GM18520 (cell line): ENCODE measurements around the gene FUT6.

Source experiments
- ATAC-seq: cut with Tn5 transposase; IDR thresholded peaks from one replicate; pipeline ENCODE4 v1.9.1; 2021; ENCODE audit not compliant: unreplicated experiment

FUT6 gene

GRCh38 chr19:5828661-5829566 lies 10.6 kb downstream of the FUT6 start:
- ATAC-seq, result no peak

DNA sequence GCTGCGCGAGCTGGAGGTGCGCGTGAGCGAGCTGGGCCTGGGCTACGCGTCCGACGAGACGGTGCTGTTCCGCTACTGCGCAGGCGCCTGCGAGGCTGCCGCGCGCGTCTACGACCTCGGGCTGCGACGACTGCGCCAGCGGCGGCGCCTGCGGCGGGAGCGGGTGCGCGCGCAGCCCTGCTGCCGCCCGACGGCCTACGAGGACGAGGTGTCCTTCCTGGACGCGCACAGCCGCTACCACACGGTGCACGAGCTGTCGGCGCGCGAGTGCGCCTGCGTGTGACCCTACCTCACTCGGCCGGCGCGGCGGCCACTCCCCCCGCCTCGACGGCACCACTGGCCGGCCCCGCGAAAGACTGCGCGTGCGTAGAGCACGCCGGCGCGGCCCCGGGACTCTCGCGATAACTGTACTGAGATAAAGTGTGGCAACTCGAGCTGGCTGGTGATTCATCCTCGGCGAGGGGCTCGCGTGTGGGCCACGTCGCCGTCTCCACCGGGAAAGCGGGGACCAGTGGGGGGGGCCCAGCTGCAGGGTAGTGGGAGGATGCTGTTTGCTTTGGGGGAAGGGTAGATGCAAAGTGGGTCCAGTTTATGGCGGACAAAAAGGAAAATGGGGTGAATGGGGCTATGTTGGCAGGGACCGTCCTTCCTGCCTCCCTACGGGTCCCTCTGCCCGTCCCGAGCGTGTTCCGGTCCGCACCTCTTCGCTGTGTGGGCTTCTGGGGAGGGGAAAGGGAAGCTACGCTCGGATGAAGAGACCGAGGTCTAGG lies 11.4 kb downstream of the FUT6 start:
- peak; percentile 89 for ATAC-seq

GRCh38 chr19:5827342-5827890 lies 12.1 kb downstream of the FUT6 start:
- ATAC-seq, result no peak

GRCh38 chr19:5826531-5827341 lies 12.8 kb downstream of the FUT6 start:
- ATAC-seq, result no peak

DNA sequence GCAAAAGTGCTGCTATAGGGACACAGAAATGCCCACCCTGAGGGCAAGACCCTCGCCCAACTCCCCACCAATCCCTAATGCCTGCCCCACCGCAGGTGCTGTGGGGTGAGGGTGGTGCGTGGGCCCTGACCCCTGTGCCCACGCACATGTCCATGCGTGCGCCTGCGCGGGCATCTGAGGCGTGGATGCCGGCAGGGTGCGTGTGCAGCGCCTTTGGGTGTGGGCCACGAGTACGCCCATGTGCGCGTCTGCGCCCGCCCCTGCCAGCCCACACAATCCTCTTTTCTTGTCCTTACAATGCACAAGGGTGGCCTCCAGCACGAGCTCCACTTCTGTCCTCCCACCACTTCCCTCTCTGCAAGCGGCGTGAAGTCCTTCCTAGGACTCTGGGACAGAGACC lies 14.3 kb downstream of the FUT6 start:
- no peak for ATAC-seq

GRCh38 chr19:5824751-5825150 lies 14.8 kb downstream of the FUT6 start:
- no peak for ATAC-seq

DNA sequence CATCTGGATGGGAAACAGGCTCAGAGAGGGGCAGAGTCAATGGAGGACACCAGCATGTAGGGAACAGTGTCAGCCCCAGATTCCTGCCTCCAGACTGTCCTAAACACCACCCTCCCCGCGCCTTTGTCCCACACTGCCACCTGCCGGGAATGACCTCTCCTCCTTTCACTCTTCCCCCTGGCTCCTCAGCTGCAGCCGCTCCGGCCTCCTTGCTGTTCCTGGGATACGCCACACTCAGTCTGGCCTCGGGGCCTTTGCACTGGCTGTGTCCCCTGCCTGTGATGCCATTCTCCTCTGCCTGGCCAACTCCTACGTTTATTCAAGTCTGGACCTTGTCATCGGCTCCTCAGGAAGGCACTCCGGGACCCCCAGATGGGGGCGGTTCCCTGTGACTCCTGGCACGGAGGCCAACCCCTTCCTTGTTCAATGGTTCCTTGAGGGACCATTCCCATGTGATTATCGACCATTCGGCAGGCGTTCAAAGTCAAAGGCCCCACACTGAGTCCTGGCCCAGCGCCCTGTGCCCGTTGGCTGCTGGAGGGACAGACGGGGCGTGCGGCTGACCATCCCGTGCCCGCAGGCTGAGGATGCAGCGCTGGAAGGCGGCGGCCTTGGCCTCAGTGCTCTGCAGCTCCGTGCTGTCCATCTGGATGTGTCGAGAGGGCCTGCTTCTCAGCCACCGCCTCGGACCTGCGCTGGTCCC lies 15.8 kb downstream of the FUT6 start:
- no peak for ATAC-seq

DNA sequence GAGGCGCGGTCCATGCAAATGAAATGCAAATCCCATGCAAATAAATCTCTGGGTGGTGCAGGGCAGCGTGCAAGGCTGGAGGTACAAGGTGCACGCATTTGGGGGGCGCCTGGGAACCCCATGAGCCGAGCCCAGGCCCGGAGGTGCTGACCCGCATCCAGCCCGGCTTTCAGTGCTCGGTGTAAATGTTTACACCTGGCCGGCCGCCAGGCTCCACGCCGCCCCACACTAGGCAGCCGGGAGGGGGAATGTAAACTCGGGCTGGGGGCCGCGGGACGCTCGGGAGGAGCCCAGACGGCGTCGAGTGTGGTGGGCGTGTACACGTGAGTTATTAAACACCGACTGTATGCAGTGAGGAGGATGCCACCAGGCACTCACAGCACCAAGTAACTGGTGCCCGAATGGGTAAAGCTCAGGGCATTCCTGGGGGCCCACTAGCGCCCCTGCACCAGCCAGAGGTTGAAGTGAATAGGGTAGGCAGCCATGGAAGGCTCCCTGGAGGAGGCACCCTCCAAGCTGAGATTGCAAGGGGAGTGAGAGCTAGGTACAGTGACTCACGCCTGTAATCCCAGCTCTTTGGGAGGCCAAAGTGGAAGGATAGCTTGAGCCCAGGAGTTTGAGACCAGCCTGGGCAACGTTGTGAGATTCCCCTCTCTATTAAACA lies 17.2 kb downstream of the FUT6 start:
- no peak for ATAC-seq

DNA sequence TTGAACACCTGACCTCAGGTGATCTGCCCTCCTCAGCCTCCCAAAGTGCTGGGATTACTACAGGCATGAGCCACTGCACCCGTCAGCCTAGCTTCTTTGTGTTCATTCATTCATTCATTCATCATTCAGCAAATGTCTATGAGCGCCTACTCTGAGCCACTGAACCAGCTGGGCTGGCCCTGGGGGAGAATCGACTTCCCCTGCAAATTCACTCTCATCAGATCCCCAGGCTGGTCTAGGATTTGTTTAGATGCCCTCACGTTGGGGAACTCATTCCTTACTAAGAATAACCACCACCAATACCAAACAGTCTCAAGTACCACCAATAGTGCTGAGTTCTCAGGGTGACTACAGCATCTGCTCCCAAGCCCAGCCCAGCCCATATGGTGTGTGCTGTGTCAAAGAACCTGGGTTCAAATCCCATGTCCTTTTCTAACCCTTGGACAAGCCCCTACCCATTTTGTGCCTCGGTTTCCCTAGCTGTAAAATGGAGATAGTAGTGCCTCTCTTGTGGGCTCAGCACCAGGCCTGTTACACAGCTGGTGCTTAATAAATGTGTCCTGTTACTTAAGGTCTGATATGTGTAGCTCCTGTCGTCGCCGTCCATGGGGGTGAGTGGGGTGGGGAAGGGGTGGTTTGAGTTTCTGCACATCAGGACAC lies 17.9 kb downstream of the FUT6 start:
- no peak for ATAC-seq

- no peak for ATAC-seq
Observed at GRCh38 chr19:5820785-5821184, 18.7 kb downstream of the FUT6 start.

DNA sequence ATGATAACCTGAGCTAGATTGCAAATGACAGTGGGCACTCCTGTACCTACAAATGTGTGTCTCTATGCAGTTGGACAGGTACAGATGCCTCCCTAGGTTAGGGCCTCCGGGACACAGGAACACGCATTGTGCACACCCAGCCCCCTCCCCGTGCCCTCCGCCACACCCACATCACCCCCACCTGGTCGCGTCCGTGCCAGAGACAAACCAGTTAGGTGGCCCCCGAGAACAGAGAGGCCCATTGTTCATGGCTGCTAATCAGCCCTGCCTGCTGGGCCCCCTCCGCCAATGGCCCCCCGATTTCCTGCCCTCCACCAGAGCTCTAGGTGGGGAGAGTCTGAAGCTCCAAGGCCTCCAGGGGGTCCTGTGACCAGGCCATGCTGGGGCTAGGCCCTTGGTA lies 20.9 kb downstream of the FUT6 start:
- ATAC-seq, result no peak

DNA sequence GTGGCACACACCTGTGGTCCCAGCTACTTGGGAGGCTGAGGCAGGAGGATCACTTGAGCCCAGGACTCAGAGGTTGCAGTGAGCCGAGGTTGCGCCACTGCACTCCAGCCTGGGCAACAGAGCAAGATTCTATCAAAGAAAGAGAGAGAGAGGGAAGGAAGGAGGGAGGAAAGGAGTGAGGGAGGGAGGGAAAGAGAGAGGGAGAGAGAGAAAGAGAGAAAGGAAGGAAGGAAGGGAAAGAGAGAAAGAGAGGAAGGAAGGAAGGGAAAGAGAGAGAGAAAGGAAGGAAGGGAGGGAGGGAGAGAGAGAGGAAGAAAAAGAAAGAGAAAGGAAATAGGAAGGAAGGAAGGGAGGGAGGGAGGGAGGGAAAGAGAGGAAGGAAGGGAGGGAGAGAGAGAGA lies 22.3 kb downstream of the FUT6 start:
- ATAC-seq, result no peak

DNA sequence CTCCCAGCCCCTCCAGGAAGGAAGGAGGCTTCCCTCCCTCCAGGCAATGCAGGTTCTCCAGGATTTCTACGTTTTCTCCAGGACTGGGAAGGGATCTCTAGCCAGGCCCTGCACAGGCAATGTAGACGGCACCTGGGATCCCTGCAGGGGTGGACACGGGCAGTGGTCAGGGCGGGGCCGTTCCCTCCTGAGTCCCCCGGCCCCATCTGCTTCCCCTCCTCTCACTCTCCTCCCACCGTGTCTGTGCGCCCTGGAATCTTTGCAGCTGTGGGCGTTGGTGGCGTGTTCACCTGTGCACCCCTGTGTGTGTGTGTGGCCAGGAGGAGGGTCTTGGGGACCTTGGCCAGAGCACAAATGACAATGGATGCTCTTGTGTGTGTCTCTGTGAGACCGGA lies 24.7 kb downstream of the FUT6 start:
- no peak for ATAC-seq

GRCh38 chr19:5814123-5814851 lies 25.2 kb downstream of the FUT6 start:
- ATAC-seq, result no peak

GRCh38 chr19:5811117-5811516 lies 28.4 kb downstream of the FUT6 start:
- no peak for ATAC-seq

- ATAC-seq, result no peak
Observed at GRCh38 chr19:5809469-5809868, 30.0 kb downstream of the FUT6 start.

GRCh38 chr19:5809053-5809452 lies 30.4 kb downstream of the FUT6 start:
- ATAC-seq, result no peak

DNA sequence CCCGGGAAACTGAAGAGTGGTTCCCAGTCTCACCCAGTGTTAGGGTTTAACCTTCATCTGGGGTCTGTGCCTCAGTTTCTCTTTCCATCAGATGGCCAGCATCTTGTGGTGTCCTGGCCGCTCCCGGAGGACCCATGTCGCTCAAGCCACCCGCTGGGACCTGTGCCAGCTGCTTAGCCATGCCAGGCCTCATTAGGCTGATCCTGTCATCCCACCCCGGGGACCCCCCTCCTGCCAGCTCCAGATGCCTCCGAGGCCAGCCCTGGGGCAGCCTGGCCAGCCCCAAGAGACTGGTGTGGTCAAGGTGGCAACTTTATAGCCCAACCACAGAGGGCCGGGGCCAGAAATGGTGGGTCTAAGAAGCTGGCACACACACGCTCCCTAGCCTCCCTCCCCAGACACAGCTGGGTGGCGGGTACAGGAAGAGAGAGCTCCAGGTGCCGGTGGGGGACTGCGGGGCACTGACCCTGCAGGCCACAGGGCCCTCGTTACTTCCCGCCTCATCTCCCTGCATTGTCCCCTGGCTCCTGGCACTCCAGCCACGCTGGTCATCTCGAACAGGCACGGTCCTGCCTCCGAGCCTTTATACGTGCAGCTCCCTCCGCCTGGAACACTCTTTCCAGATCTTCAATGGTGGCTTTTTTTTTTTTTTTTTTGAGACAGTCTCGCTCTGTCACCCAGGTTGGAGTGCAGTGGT lies 31.2 kb downstream of the FUT6 start:
- ATAC-seq, result no peak
